ENCODE results near the gene CIAO2A. TPM values are rescaled to one million over a fixed set of nuclear protein-coding genes. Genes with fewer than 3 reads are reported as not detected.

The CIAO2A gene
- total and polyA plus RNA-seq, 4 donors, result 40.4 to 95.6 (median 82.8) TPM

GRCh38 chr15:64037116-64037515 lies 56.5 kb downstream of the CIAO2A start:
- Histone ChIP-seq H3K27ac (ENCODE audit: low read depth in 1 of 2, low read length in 1 of 2) (no peak overlapping the region), H3K9ac (ENCODE audit: insufficient read depth in 1 of 2, low read length in 2 of 2) (no peak overlapping the region), H3K4me3 (no peak overlapping the region), H3K27me3 (ENCODE audit: control insufficient read depth in 3 of 3, insufficient read depth in 3 of 3, low read length in 2 of 3) (no peaks in the 10 kb centered on the region), H3K4me1 (ENCODE audit: control insufficient read depth in 5 of 5, insufficient read depth in 5 of 5, low read length in 5 of 5) (peaks cover 0 to 3% (median 2%) of the 10 kb centered on the region in 5 donors), H3K36me3 (ENCODE audit: control insufficient read depth in 4 of 4, insufficient read depth in 4 of 4, low read length in 4 of 4) (peaks cover 4 to 16% (median 7%) of the 10 kb centered on the region in 4 donors), H3K9me3 (ENCODE audit: control insufficient read depth in 4 of 4, insufficient read depth in 3 of 4, low read length in 3 of 4) (peaks cover 0 to 4% (median 0%) of the 10 kb centered on the region in 4 donors)
- ATAC-seq (ENCODE audit: insufficient read depth, low FRiP score) (no peak), DNase-seq (no peak)
- WGBS, 2 donors, result 88 to 94% methylated on average over 3 of the region's 3 CpGs
- TF ChIP-seq, protein P1, sequence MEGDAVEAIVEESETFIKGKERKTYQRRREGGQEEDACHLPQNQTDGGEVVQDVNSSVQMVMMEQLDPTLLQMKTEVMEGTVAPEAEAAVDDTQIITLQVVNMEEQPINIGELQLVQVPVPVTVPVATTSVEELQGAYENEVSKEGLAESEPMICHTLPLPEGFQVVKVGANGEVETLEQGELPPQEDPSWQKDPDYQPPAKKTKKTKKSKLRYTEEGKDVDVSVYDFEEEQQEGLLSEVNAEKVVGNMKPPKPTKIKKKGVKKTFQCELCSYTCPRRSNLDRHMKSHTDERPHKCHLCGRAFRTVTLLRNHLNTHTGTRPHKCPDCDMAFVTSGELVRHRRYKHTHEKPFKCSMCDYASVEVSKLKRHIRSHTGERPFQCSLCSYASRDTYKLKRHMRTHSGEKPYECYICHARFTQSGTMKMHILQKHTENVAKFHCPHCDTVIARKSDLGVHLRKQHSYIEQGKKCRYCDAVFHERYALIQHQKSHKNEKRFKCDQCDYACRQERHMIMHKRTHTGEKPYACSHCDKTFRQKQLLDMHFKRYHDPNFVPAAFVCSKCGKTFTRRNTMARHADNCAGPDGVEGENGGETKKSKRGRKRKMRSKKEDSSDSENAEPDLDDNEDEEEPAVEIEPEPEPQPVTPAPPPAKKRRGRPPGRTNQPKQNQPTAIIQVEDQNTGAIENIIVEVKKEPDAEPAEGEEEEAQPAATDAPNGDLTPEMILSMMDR (IDR thresholded peaks at IDR 0.05; ENCODE audit: control extremely low read depth, extremely low read depth), result no peak

DNA sequence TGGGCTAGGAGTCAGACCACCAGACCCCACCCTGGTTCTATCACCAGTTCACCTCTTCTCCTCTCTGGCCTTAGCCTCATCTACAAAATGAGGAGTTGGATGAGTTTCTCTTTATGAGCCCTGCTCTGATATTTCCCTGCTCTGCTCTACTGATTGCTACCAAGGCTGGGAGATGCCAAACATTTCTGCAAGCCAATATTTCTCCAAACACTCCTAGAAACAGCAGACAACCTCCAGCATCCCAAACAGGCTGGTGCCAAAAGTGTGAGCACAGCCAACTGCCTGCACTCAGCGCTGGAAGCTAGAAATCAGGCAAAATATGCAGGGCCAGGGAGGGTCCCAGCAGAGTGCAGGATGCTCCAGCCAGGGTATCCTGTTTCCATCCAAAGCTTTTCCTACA lies 58.1 kb downstream of the CIAO2A start:
- TF ChIP-seq, protein P1 (IDR thresholded peaks at IDR 0.05; ENCODE audit: control extremely low read depth, extremely low read depth), result no peak
- peaks cover 0 to 4% (median 0%) of the 10 kb centered on the region in 4 donors for H3K9me3 ChIP-seq (ENCODE audit: control insufficient read depth in 4 of 4, insufficient read depth in 3 of 4, low read length in 3 of 4)
- no peak overlapping the region for H3K27ac ChIP-seq (ENCODE audit: low read depth in 1 of 2, low read length in 1 of 2)
- no peak overlapping the region for H3K9ac ChIP-seq (ENCODE audit: insufficient read depth in 1 of 2, low read length in 2 of 2)
- H3K27me3 ChIP-seq (ENCODE audit: control insufficient read depth in 3 of 3, insufficient read depth in 3 of 3, low read length in 2 of 3), result no peaks in the 10 kb centered on the region
- no peak for ATAC-seq (ENCODE audit: insufficient read depth, low FRiP score)
- H3K36me3 ChIP-seq (ENCODE audit: control insufficient read depth in 4 of 4, insufficient read depth in 4 of 4, low read length in 4 of 4), result peaks cover 4 to 16% (median 7%) of the 10 kb centered on the region in 4 donors
- 76 to 83% methylated on average over 1 of the region's 1 CpG for WGBS, 2 donors
- H3K4me3 ChIP-seq, result no peak overlapping the region
- peak in 2 of 3 donors; percentile 18 to 22 for DNase-seq
- H3K4me1 ChIP-seq (ENCODE audit: control insufficient read depth in 5 of 5, insufficient read depth in 5 of 5, low read length in 5 of 5), result peaks cover 0 to 2% (median 0%) of the 10 kb centered on the region in 5 donors

DNA sequence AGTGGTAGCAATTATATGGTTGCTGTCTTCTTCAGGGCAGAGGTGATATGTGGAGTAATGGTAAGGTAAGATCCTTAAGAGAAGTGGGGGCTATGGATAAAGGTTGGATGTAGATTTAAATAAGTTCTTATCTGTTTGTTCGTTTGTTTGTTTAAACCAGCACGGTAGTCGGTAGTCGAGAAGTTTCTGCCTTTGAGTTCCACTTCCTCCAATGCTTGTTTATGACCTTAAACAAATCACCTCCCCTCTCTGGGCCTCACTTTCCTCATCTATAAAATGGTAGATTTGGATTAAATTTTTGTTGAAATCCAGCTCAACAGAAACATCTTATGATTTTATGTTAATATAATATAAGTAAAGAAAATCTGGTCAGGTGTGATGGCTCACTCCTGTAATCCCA lies 59.1 kb downstream of the CIAO2A start:
- Histone ChIP-seq H3K9ac (ENCODE audit: insufficient read depth in 1 of 2, low read length in 2 of 2) (no peak overlapping the region), H3K4me3 (no peak overlapping the region), H3K27ac (ENCODE audit: low read depth in 1 of 2, low read length in 1 of 2) (no peak overlapping the region), H3K27me3 (ENCODE audit: control insufficient read depth in 3 of 3, insufficient read depth in 3 of 3, low read length in 2 of 3) (no peaks in the 10 kb centered on the region), H3K4me1 (ENCODE audit: control insufficient read depth in 5 of 5, insufficient read depth in 5 of 5, low read length in 5 of 5) (peaks cover 0 to 2% (median 0%) of the 10 kb centered on the region in 5 donors), H3K36me3 (ENCODE audit: control insufficient read depth in 4 of 4, insufficient read depth in 4 of 4, low read length in 4 of 4) (peaks cover 3 to 16% (median 5%) of the 10 kb centered on the region in 4 donors), H3K9me3 (ENCODE audit: control insufficient read depth in 4 of 4, insufficient read depth in 3 of 4, low read length in 3 of 4) (peaks cover 0 to 4% (median 0%) of the 10 kb centered on the region in 4 donors)
- WGBS, 2 donors, result 34 to 51% methylated on average over 4 of the region's 4 CpGs
- ATAC-seq (ENCODE audit: insufficient read depth, low FRiP score), result no peak
- TF ChIP-seq, protein P1 (IDR thresholded peaks at IDR 0.05; ENCODE audit: control extremely low read depth, extremely low read depth), result no peak
- DNase-seq, result no peak

- Histone ChIP-seq H3K9ac (ENCODE audit: insufficient read depth in 1 of 2, low read length in 2 of 2) (no peak overlapping the region), H3K4me3 (no peak overlapping the region), H3K27me3 (ENCODE audit: control insufficient read depth in 3 of 3, insufficient read depth in 3 of 3, low read length in 2 of 3) (no peaks in the 10 kb centered on the region), H3K36me3 (ENCODE audit: control insufficient read depth in 4 of 4, insufficient read depth in 4 of 4, low read length in 4 of 4) (peaks cover 0 to 7% (median 0%) of the 10 kb centered on the region in 4 donors), H3K4me1 (ENCODE audit: control insufficient read depth in 5 of 5, insufficient read depth in 5 of 5, low read length in 5 of 5) (peaks cover 0 to 2% (median 0%) of the 10 kb centered on the region in 5 donors), H3K27ac (ENCODE audit: low read depth in 1 of 2, low read length in 1 of 2) (no peak overlapping the region), H3K9me3 (ENCODE audit: control insufficient read depth in 4 of 4, insufficient read depth in 3 of 4, low read length in 3 of 4) (peaks cover 0 to 2% (median 0%) of the 10 kb centered on the region in 4 donors)
- TF ChIP-seq, protein P1 (IDR thresholded peaks at IDR 0.05; ENCODE audit: control extremely low read depth, extremely low read depth), result no peak
- WGBS, 2 donors, result 61 to 71% methylated on average over 5 of the region's 5 CpGs
- DNase-seq (no peak), ATAC-seq (ENCODE audit: insufficient read depth, low FRiP score) (no peak)
Observed at GRCh38 chr15:64032329-64032728, 61.3 kb downstream of the CIAO2A start.
